ENCODE data around the gene ABTB2.

ABTB2 gene

DNA sequence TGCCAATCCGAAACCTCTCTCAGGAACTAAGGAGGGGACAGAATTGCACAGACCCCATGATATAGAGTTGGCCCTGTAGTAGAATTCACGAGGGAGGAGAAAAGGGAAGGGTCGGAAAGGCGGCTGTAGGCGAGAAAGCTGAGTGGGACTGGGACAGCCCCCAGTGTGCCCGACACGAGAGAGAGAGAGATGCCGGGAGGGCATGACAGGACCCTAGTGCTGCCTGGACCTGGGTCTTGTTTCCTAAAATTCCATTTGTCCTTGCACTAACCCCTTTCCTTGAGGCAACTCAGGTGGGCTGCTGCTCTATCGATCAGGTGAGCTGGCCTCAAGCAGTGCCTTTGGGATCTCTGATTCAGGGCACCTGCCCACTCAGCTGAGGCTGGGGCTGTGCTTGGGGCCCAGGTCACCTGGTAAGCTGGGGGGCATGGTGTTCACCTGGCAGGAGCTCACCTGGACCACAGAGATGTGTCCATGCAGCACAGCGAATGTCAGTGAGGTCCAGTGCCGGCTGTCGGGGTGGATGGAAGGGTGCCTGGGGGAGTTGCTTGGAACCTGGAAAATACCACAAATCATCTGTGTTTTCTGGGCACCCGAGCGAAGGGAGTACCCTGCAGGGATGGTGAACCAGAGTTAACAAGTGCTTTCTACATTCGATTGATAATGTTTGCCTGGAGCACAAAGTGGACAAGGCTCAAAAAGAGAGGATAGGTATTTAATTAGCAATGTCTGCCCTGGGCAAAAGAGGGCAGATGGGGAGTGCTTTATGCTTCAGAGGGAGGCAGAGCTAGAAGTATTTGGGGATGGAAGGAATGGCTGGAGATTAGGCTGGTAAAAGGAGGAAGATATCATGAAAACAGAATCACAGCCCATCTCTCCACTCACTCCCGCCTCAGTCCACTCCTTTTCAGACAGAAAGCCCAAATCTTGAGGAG, 190.7 kb downstream of the ABTB2 start:
- DNase-seq (ENCODE audit: low spot score), result no peak

DNA sequence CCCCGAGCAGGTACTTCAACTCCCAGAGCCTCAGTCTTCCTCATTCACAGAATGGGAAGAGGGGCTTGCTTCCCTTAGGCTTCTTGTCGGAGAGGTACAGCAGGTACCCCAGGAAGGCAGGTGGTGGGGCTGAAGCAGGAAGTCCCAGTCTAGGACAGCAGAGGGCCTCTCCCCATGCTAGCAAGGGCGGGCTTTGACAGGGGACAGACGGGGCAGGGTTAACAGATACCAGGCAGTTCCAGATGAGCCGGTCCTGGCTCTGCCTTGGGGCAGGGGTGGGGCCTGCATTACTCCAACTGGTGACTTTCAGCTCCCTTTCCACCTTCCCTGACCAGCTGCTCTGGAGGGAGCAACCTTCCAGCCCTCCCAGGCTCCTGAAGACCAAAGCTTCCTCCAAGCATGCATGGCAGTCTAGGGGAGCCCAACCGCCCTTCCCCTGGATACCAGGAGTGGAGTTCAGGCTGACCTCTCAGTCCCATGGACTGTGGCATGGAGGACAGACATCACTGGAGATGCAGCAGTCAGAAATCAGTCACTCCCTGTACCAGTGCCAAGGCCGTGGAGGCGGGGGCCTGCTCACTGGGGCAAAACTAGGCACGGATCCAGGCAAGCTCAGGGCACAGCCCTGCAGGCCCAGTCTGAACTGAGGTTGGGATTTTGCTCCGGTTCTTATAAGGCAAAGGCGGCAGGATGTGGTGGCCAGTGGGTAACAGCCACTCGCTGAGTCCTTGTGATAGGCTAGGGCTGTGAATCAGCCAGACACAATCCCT, 191.8 kb downstream of the ABTB2 start:
- DNase-seq (ENCODE audit: low spot score), result no peak

DNA sequence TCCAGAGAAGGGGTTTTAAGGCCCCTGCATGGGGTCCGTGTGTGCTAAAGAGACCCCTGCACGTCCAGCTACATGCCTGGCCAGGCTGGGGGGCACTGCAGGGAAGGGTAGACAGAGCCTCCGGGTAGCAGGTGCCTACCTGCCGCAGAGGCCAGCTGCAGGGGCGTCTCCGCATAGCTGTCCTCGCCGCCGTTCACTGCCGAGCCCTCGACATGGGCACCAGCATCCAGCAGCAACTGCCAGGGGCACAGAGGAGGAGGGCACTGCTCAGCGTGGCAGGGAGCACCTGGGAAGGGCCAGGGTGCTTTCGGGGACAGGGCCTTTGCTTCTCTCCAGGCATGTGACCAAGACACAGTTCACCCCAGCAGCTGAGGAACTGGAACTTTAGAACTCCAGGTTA, 192.7 kb downstream of the ABTB2 start:
- DNase-seq (ENCODE audit: low spot score), result no peak

DNA sequence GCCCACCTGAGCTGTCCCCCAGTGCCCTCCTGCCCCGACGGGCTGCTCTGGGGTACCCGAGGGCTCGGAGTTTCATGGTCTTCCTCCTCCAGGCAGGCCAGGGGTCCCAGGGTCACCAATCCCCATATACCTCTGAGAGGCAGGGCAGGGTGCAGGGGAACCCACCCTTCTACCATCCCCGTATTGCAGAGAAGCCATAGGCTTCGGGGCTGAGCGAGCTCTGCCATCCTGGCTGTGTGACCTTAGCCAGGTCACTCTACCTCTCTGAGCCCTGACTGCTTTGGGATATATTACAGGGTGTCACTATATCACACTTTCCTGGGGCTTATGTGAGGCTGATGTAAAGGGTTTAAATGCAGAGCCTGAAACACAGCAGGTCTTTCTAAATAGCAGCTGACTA, 195.0 kb downstream of the ABTB2 start:
- DNase-seq (ENCODE audit: low spot score), result no peak

DNA sequence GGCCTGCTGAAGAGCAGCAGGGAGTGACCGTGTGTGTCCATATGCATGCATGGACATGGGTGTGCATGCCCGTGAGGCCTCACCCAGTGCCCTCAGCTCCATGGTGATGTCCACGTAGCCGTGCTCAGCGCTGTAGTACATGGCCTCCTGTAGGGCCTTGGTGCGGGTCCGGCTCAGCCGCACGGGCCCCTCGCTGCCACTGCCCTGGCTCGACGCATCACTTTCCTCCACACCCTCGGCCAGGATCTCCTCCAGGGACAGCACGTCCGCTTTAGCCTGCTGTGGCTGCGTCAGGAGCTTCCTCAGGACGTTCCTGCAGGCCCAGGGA, 195.4 kb downstream of the ABTB2 start:
- no peak for DNase-seq (ENCODE audit: low spot score)

DNA sequence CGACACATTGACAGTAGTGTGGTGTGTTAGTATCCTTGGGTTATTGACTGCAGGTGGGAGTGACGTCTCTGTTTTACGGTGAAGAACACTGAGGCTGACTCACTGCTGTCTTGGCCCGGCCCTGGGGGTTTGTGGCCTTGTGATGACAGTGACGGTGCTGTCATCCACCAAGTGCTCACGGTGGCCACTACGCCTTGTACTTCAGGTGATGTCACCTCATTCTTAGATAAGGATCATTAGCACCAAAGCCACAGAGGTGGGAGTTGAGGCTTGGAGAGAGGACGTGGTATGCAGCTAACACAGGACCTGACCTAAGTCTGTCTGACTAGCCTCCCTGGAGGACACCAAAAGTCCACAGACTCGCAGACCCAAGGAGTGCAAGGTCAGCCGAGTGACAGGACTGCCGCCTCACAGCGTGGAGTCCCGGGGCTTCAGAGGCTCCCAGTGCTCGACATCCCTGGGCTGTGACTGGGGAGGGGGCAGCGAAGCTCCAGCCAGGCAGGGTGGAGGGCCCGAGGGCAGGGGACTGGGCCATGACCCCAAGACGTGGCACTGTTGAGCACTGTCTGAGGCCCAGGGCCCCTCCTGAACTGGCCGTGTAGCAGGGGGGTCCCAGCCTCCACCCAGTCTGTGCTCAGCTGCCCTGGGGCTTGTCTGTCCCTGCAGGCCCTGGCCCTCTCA, 195.9 kb downstream of the ABTB2 start:
- no peak for DNase-seq (ENCODE audit: low spot score)

DNA sequence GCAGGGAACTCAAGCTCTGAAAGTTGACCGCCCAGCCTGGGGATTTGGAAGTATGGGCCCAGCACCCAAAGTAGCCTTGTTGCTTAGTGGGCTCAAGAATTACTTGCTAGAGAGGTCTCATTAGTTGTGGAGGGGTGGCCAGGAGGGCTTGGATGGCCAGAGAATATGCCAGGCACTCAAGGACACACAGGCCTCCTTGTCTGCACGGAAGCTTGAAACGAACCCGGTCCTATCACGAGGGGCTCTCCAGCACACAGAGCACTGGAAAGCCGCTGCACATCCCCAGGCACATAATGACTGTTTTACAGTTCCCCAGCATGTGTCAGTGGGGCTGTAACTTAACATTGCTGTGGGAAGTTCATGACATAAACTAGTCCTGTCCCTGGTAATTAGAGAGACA, 196.4 kb downstream of the ABTB2 start:
- DNase-seq (ENCODE audit: low spot score), result no peak

DNA sequence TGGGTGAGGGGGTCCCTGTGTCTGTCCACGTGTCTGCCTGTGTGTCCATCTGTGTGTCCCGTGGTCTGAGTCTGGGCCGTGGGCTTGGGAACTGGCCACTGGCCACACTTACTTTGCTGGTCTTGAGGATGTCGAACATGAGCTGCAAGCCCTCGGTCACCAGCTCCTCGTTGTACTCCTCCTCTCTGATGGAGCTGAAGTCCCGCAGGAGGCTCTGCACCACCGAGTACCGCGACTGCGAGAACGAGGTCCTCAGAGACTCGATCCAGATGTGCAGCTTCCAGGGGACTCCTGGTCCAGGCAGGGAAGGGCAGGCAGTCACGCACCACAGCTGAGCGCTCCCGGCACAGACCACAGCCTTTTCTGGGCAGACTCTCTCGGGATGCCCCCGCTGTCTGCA, 197.0 kb downstream of the ABTB2 start:
- no peak for DNase-seq (ENCODE audit: low spot score)

DNA sequence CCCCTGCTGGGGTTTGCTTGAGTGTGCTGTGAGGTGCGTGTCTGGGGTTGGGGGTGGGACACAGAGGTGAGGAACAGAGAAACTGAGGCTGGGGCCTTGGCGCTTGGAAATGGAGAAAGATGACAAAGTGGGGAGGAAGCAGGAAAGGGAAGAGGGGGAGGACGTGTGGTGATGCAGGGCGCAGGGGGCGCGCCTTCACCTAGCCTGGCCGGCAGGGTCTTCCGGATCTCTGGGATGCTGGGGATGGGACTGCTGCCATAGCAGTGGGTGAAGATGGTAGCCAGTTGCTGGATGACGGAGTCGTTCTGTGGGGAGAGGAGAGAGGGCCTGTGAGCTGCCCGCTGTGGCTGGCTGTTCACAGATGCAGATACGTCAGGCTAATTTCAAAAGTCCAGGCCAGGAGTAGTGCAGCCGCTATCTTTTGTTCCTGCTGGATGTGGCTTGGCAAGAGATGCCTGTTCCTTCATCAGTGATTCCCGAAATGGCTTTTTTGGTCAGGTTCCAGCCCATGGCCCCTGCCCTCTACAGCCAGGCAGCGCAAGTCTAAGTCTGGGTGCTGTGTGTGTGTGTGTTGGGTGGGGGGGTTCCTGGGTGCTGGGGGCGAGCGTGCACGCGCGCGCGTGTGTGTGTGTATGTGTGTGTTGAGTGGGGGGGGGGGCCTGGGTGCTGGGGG, 197.6 kb downstream of the ABTB2 start:
- no peak for DNase-seq (ENCODE audit: low spot score)

DNA sequence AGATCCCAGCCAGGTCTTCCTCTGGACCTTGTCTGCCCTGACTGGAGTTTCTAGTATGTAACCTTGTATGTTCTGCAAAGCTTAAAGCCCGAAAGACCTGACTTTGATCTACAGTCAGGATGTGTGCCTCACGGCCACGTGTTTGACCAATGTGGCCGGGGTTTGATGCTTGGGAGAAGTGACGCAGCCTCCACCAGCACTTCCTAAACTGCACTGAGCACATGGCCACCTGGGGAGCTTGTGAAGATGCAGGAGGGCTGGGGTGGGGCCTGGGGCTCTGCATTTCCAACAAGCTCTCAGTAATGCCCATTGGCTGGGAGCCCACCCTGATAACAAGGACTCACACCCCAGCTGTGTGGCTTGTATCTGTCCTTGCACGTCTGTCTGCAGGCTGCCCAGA, 199.1 kb downstream of the ABTB2 start:
- DNase-seq (ENCODE audit: low spot score), result no peak

DNA sequence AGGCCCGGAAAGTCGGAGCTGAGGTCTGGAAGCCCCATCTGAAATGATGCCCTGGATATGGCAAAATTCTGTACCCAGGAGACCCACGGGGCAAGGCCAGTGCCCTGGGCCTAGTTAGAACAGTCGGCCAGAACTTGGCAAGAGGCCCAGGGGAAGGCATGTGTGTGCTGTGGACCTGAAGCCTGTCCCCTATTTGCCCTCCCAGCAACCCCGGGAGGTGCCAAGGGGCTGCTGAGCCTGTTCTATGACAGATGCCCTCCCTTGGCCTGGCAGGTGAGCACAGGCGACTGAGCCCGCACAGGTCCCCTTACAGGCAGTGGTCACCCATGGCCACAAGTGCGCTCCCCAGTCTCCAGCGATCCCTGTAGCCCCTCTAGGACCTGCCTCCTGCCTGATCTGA, 200.6 kb downstream of the ABTB2 start:
- no peak for DNase-seq (ENCODE audit: low spot score)

DNA sequence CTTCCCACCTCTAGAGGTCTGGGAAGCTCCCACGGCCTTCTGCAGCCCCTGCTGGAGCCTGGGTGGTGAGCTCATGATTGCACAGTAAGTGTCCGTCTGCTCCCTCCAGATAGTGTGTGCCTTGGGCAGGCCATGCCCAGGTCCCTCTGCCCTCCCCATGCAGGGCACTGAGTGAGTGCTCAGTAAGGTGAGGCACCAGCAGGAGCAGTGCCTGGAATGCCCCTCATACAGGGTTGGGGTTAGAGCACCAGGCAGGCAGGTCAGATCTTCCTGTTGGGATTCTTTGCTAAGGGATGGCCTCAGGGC, 202.1 kb downstream of the ABTB2 start:
- DNase-seq (ENCODE audit: low spot score), result no peak

DNA sequence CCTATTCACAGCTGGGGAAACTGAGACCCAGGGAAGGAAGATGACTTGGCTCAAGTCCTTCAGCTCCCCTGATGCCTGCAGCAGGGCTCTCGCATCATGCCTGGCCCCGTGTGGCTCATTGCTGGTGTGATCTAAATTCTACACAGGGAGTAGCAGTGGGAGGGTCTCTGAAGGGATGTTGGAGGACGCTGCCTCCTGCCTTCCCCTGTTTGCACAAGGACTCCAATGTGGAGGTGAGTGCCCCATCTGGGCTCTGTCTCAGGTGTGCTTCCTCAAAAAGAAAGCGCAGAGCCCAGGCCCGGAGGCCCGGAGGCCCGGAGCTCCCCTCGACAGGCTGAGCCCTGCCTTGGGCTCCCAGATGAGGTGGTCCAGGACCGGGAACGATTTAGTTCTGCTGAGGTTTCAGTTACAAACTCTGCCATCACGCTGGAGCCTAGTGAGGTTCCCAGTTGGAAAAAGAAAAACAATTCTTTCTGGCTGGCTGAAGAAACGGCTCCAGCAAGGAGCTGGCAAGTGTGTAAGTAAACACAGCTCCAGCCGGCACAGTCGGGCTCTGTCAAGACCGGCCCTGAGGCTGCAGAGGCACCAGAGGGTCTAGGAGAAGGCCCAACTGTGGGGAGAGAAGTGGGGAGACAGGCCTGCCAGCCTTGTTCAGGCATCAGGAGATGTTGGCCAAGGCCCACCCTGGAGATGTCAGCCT, 202.6 kb downstream of the ABTB2 start:
- no peak for DNase-seq (ENCODE audit: low spot score)

DNA sequence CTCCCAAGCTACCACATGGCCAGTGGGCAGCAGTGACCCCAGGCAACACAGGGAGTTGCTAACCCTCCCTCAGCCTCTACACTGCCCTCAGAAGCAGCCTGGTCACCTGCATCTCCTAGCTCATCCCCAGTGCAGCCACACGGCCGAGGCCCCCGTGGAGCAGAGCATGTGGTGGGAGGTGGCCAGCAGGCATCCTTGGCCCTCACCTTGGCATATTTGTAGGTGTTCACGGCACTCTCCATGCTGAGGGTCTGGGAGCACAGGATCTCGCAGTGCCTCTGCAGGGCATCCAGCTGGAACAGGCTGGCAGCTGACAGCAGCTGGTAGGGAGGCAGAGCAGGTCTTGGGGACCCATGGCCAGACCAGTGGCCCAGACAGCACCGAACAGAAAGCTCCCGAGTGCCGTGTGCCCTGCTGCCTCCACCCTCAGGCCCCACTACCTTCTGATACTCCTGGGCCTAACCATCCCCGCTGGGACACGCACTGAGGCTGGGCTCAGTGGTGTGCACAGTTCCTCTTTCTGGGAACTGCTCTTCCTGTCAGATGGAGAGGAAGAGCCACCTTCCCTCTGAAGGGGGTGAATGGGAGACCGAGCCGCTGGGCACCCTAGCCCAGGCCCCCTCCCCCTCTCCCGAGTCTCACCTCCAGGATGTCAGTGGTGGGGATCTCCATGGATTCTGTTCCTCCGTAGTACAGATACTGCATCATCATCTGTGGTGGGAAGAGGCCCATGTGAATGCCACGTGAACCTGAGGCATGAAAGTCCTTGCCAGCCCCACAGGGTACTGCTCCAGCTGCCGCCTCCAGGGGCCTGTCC, 203.5 kb downstream of the ABTB2 start:
- no peak for DNase-seq (ENCODE audit: low spot score)

DNA sequence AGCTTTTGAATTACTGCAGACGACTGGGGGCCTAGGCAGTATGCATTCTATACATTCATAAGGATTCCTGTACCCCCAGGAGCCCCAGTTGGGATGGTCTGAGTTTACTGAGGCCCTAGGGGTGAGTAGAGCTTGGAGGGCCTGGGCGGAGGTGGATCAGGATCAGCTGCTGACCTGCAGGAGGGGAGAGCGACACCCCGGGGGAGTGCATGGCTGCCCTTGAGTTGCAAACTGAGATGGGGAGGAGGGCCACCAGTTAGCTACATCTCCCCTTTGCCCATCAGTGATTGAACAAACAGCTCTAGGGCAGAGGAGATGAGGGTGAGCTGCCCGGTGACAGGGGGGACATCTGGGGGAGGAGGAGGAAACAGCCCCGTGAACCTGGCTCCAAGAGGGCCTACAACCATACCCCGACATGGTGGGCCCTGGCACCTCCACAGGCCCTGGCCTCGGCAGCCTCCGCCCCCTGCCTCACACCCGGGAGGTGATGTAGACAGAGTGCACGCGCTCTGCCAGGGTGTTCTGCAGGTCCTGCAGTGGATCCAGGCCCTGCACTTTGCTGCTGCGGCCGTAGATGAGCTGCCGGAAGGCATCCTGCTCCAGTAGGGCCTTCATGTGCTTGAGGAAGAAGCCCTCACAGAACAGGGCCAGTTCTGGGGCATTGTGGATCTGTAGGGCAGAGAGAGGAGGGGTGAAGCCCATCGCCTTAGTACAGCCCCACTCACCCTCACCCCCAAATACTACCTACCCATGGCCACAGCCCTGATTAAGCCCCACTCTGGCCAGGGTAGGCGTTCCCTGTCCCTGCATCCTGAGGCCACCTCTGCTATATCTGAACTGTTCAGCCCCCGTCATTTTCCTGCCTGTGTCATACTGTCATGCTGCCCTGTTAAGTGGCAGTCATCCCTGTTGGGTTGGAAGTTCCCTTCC, 205.6 kb downstream of the ABTB2 start:
- DNase-seq (ENCODE audit: low spot score), result no peak

DNA sequence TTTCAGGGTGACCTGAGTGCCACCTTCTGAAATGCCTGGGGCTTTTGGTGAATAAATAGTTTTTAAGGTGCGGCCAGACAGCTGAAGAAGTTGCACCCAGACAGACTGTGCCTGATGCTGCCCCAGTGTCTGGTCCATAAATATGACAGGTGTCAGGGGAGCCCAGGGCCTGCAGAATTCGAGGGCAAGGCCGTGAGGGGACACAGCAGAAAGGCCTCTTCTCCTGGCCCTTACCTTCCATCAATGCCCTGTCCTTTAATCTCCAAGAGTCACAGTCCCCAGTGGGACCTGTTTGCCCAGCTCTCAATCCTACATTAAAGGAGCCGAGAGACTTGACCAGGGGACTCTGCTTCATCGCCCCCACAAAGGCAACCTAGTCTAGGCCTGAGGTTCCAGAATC, 206.6 kb downstream of the ABTB2 start:
- no peak for DNase-seq (ENCODE audit: low spot score)

DNA sequence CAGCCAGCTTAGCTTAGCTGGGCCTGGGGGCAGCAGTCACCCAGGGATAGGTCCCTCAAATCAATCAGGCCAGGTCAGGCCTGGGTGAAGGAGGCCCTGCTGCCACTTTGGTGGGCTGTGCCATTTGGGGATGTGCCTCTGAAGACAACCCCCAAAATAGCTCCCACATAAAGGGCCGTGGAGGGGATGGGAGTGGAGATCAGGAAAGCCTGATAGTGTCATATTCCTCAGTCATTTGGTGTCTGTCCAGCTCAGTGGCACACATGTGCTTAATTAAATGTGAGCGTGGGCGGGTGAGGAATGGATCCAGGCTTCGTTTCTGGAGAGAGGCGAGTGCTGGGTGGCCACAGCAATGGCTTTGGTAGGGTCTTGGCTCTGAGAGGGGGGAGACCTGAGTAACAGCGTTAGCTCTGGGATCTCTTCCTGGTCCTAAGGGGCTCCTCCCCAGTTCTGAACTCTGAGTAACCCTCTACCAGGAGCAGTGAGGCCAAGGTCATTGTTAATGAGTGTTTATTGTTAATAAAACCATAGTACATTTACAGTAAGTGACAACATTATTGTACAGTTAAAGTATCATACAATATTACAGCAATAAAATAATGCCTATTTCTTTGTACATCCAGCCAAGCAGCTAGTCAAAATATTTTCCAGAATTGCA, 207.2 kb downstream of the ABTB2 start:
- DNase-seq (ENCODE audit: low spot score), result no peak

DNA sequence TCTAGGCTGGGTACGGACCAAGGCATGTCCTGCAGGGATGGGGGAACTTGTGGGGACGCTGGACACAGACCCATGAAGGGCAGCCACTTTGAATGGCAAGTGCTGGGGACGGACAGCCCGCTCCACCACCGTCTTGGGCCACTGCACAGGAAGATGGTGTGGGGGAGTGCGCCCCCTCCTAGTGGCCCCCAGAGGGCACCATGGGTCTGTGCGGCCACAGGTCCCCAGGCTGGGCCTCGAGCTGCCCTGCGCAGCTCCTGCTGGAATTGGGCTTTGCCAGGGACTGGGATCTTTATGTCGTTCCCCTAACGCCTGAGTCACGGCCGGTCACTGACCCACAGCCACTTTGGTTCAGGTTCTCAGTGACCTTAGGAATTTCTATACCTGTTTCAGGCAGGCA, 208.0 kb downstream of the ABTB2 start:
- DNase-seq (ENCODE audit: low spot score), result no peak

DNA sequence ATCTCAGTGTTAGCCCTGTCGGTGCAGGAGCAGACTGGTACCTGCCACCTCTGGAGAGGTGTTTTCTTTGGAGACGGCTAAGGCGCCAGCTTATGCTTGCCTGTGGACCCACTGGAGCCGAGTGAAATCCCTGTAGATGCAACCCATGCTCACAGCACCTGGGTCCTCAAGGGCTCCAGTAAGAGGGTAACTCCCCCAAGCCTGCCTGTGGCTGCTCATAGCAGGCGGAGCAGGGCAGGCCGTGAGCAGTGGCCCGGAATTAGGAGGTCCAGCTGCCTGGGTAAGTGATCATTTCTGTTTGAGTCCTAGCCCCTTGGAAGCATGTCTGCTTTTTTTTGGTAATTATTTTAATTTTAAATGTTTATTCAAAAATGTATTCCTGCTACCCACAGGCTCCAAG, 208.5 kb downstream of the ABTB2 start:
- no peak for DNase-seq (ENCODE audit: low spot score)

Data from globus pallidus (tissue), 1 donor.